Body of pancreas (tissue), 4 donors: ENCODE data around the gene PPP1R9B. TPM values are rescaled to one million over a fixed set of nuclear protein-coding genes. Genes with fewer than 3 reads are reported as not detected.

Experiments
- ATAC-seq: fragments of 150-250 bp; one replicate; pipeline ENCODE4 v1.9.1; 2016
- DNase-seq, 4 donors: peaks; one replicate each; pipeline ENCODE4 v3.0.0-alpha.2; 2019
- H3K27ac ChIP-seq, 4 donors: fragments of 200-600 bp; sonication (generic); 1 replicate in 3 of 4; 2 replicates in 1 of 4; pipeline versions ENCODE4 v1.5.1 to v1.6.1; 2016 to 2019; ENCODE audit warnings: mild to moderate bottlenecking in 1 of 4, mixed read lengths in 1 of 4, moderate library complexity in 1 of 4
- H3K27me3 ChIP-seq, 2 donors: fragments of 200-600 bp; sonication (generic); one replicate each; pipeline ENCODE4 v1.6.0; 2016; ENCODE audit warnings: mild to moderate bottlenecking in 1 of 2
- H3K36me3 ChIP-seq, 2 donors: fragments of 200-600 bp; sonication (generic); replicated peaks in 1 of 2; 2 replicates each; pipeline ENCODE4 v1.5.1; 2016; ENCODE audit warnings: low read depth in 2 of 2; ENCODE audit not compliant: insufficient read depth in 1 of 2
- H3K4me1 ChIP-seq: fragments of 200-600 bp; sonication (generic); one replicate; pipeline ENCODE4 v1.6.0; 2016
- H3K4me3 ChIP-seq, 2 donors: fragments of 200-600 bp; sonication (generic); 1 replicate in 1 of 2; 2 replicates in 1 of 2; pipeline ENCODE4 v1.5.1; 2016 to 2019
- H3K9me3 ChIP-seq, 3 donors: fragments of 200-600 bp; sonication (generic); 1 replicate in 2 of 3; 2 replicates in 1 of 3; pipeline ENCODE4 v1.5.1; 2016
- POLR2A ChIP-seq, 3 donors: fragments of 450-650 bp; IDR thresholded peaks; one replicate each; pipeline ENCODE4 v1.6.1; 2016; ENCODE audit warnings: antibody characterized with exemption in 3 of 3, mild to moderate bottlenecking in 2 of 3
- WGBS, 2 donors: methylation state at CpG; one replicate each; pipeline ENCODE4 v1.1.5; 2017; 5-methylcytosine and 5-hydroxymethylcytosine counted together
- intact Hi-C: fragments of 100-400 bp; cut with DNase I; formaldehyde crosslinking; loops from one replicate; pipeline ENCODE4 v1.15.1; 2023
- total RNA-seq, 2 donors: library from RNA; depleted of rRNA; stranded (reverse); fragments of >200 nt; gene quantifications; one replicate each; pipeline ENCODE4 v1.1.0, GENCODE V29; 2016
- TF ChIP-seq, protein P1 (sequence below), 7 experiments: fragments of 450-650 bp in 4 of 7; fragments of 200-600 bp in 3 of 7; sonication (generic) in 3 of 7; IDR thresholded peaks; one replicate each; pipeline ENCODE4 v1.5.1; 2016 to 2019; ENCODE audit warnings: antibody characterized with exemption in 7 of 7

Gene PPP1R9B
- total RNA-seq, 2 donors from 2014 or later, result 20.0 to 31.0 TPM

GRCh38 chr17:50190293-50190602 lies 39.8 kb upstream of the PPP1R9B start:
- H3K4me1 ChIP-seq, result no peaks in the 10 kb centered on the region
- H3K9me3 ChIP-seq, result no peaks in the 10 kb centered on the region
- H3K36me3 ChIP-seq, result no peaks in the 10 kb centered on the region
- ATAC-seq (no peak), DNase-seq (no peak)
- no peak overlapping the region for H3K27ac ChIP-seq
- H3K27me3 ChIP-seq, result no peaks in the 10 kb centered on the region
- WGBS, 2 donors, result 81 to 83% methylated on average over 8 of the region's 8 CpGs
- H3K4me3 ChIP-seq, result no peak overlapping the region
- TF ChIP-seq, protein P1, sequence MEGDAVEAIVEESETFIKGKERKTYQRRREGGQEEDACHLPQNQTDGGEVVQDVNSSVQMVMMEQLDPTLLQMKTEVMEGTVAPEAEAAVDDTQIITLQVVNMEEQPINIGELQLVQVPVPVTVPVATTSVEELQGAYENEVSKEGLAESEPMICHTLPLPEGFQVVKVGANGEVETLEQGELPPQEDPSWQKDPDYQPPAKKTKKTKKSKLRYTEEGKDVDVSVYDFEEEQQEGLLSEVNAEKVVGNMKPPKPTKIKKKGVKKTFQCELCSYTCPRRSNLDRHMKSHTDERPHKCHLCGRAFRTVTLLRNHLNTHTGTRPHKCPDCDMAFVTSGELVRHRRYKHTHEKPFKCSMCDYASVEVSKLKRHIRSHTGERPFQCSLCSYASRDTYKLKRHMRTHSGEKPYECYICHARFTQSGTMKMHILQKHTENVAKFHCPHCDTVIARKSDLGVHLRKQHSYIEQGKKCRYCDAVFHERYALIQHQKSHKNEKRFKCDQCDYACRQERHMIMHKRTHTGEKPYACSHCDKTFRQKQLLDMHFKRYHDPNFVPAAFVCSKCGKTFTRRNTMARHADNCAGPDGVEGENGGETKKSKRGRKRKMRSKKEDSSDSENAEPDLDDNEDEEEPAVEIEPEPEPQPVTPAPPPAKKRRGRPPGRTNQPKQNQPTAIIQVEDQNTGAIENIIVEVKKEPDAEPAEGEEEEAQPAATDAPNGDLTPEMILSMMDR (IDR thresholded peaks at IDR 0.05), result no peak
- TF ChIP-seq POLR2A (IDR thresholded peaks at IDR 0.05), result no peak
- intact Hi-C loops, result no loop called here

DNA sequence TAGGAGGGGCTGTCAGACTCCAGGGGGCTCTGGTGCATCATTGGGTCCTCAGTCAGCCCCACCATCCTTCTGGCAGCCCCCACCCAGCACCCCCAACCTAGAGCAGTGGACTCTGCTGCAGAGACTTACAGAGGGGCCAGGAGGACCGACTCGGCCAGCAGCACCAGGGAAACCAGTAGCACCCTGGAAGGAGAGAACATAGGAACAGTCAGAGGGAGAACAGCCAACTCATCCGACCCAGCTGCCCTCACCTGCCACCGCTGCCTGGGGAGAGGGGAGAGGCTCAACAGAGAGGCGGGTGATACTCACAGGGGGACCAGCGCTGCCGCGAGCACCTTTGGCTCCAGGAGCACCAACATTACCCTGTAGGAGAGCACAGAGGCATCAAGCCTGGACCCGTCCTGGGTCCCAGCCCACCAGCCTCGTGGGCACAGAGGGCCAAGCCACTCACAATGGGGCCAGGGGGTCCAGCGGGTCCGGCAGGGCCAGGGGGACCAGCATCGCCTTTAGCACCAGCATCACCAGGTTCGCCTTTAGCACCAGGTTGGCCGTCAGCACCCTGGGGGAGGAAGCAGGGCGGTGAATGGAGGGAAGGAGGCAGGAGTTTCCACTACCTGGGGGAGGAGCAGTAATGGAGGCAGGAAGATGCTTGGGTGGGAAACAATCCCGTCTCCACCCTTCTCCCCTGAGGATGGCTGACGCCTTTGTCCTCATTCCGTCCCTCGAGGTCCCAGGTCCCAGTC lies 39.2 kb upstream of the PPP1R9B start:
- H3K27ac ChIP-seq, result no peak overlapping the region
- H3K9me3 ChIP-seq, result no peaks in the 10 kb centered on the region
- 74 to 81% methylated on average over 3 to 20 of the region's 20 CpGs for WGBS, 2 donors

GRCh38 chr17:50188921-50189549 lies 38.6 kb upstream of the PPP1R9B start:
- no peaks in the 10 kb centered on the region for H3K36me3 ChIP-seq
- TF ChIP-seq, protein P1 (IDR thresholded peaks at IDR 0.05), result no peak
- TF ChIP-seq POLR2A (IDR thresholded peaks at IDR 0.05), result no peak
- DNase-seq (no peak), ATAC-seq (no peak)
- no peaks in the 10 kb centered on the region for H3K4me1 ChIP-seq
- no peak overlapping the region for H3K27ac ChIP-seq
- no peaks in the 10 kb centered on the region for H3K27me3 ChIP-seq
- no peaks in the 10 kb centered on the region for H3K9me3 ChIP-seq
- H3K4me3 ChIP-seq, result no peak overlapping the region
- WGBS, 2 donors, result 69 to 76% methylated on average over 6 to 11 of the region's 11 CpGs
- intact Hi-C loops, result no loop called here

More for the DNA sequence above, 39.2 kb upstream of the PPP1R9B start:
- ATAC-seq (no peak), DNase-seq (no peak)
- no peaks in the 10 kb centered on the region for H3K27me3 ChIP-seq
- no peak overlapping the region for H3K4me3 ChIP-seq
- H3K4me1 ChIP-seq, result no peaks in the 10 kb centered on the region
- TF ChIP-seq, protein P1 (IDR thresholded peaks at IDR 0.05), result no peak
- no peak for TF ChIP-seq POLR2A (IDR thresholded peaks at IDR 0.05)
- no peaks in the 10 kb centered on the region for H3K36me3 ChIP-seq
- intact Hi-C loops, result no loop called here

DNA sequence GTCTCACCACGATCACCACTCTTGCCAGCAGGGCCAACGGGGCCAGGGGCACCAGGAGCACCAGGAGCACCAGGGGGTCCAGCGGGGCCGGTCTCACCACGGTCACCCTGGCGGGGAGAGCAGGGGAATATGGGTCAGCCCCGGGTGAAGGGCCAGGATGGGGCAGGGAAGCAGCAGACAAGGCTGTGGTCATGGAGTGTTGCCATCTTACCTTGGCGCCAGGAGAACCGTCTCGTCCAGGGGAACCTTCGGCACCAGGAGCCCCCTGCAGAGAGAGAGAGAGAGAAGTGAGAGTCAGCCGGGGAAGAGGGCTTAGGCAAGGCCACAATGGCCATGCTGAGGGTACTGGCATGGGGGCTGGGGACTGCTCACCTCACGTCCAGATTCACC lies 38.0 kb upstream of the PPP1R9B start:
- no peaks in the 10 kb centered on the region for H3K4me1 ChIP-seq
- no peaks in the 10 kb centered on the region for H3K9me3 ChIP-seq
- no peak overlapping the region for H3K27ac ChIP-seq
- intact Hi-C loops, result no loop called here
- DNase-seq (no peak), ATAC-seq (no peak)
- no peak overlapping the region for H3K4me3 ChIP-seq
- no peak for TF ChIP-seq POLR2A (IDR thresholded peaks at IDR 0.05)
- TF ChIP-seq, protein P1 (IDR thresholded peaks at IDR 0.05), result no peak
- no peaks in the 10 kb centered on the region for H3K36me3 ChIP-seq
- no peaks in the 10 kb centered on the region for H3K27me3 ChIP-seq
- 62 to 67% methylated on average over 10 to 13 of the region's 13 CpGs for WGBS, 2 donors
